HCT116 (cell line): ENCODE results near the gene KRTAP5-3. TPM values are rescaled to one million over a fixed set of nuclear protein-coding genes. Genes with fewer than 3 reads are reported as not detected.

Experiments used
- ATAC-seq: fragments of 200-7000 bp; cut with Tn5 transposase; 2 replicates; pipeline ENCODE4 v1.9.1; 2020; ENCODE audit warnings: mild to moderate bottlenecking, moderate library complexity
- BruUV-seq: library from RNA; stranded (reverse); fragments of 400-500 nt; replicated peaks from 2 replicates; lab custom pipeline; 2021; lab: Mats Ljungman, UMichigan
- CTCF ChIA-PET: fragments of 300-600 bp; sonication (Branson Sonifier 250); formaldehyde crosslinking; loops from one replicate; lab custom pipeline; 2021; ENCODE audit warnings: antibody characterized with exemption; lab: Charles Lee
- POLR2A ChIA-PET: fragments of 300-600, 350-600 bp; sonication (Branson Sonifier 250); formaldehyde crosslinking; loops from one replicate; lab custom pipeline; 2021; ENCODE audit warnings: antibody characterized with exemption; lab: Charles Lee
- RAD21 ChIA-PET, 2 experiments: fragments of 300-600 bp; sonication (Branson Sonifier 250); formaldehyde crosslinking; loops; one replicate each; lab custom pipeline; 2023; ENCODE audit warnings: low total read pairs in 2 of 2; ENCODE audit not compliant: uncharacterized antibody in 2 of 2, unreplicated experiment in 2 of 2, low non-redundant PET in 1 of 2; lab: Charles Lee
- DNase-seq: peaks from one replicate; pipeline ENCODE4 v3.0.0-alpha.2; 2010; ENCODE audit warnings: low read depth, low spot score
- H2AFZ ChIP-seq: fragments of 200-600 bp; shearing (Covaris generic), sonication (generic); 2 replicates; pipeline ENCODE4 v1.6.1; 2017; ENCODE audit warnings: low read depth, mixed run types, mixed read lengths, antibody characterized with exemption, low read length; ENCODE audit not compliant: poor library complexity, severe bottlenecking
- H3K27ac ChIP-seq: 2 replicates; pipeline ENCODE4 v1.5.1; 2012; ENCODE audit warnings: low read depth, low read length
- H3K27me3 ChIP-seq: fragments of 200-600 bp; sonication (generic); 2 replicates; pipeline ENCODE4 v1.6.1; 2016; ENCODE audit warnings: mixed run types, low read length, mixed read lengths; ENCODE audit not compliant: insufficient read depth
- H3K36me3 ChIP-seq, 2 experiments: fragments of 200-500 bp in 1 of 2; fragments of 200-600 bp in 1 of 2; sonication (Bioruptor generic) in 1 of 2; sonication (generic) in 1 of 2; 2 replicates each; pipeline versions ENCODE4 v1.5.1 to v1.6.1; 2014 to 2016; ENCODE audit warnings: low read length in 2 of 2, inconsistent platforms in 1 of 2, mixed read lengths in 1 of 2, mixed run types in 1 of 2; ENCODE audit not compliant: insufficient read depth in 2 of 2, control insufficient read depth in 1 of 2
- H3K4me1 ChIP-seq, 2 experiments: fragments of 200-600 bp in 1 of 2; sonication (generic) in 1 of 2; 2 replicates each; pipeline versions ENCODE4 v1.5.1 to v1.6.1; 2012 to 2017; ENCODE audit warnings: low read length in 2 of 2, inconsistent platforms in 1 of 2, mild to moderate bottlenecking in 1 of 2, mixed read lengths in 1 of 2, mixed run types in 1 of 2, moderate library complexity in 1 of 2; ENCODE audit not compliant: insufficient read depth in 2 of 2, control insufficient read depth in 1 of 2
- H3K4me2 ChIP-seq: fragments of 200-600 bp; sonication (generic); 2 replicates; pipeline ENCODE4 v1.6.1; 2017; ENCODE audit warnings: mixed run types, low read length, mixed read lengths
- H3K4me3 ChIP-seq, 2 experiments: fragments of 200-600 bp in 1 of 2; sonication (generic) in 1 of 2; replicated peaks in 1 of 2; 2 replicates each; pipeline ENCODE4 v1.5.1; 2011 to 2016; ENCODE audit warnings: low read length in 2 of 2, control low read depth in 1 of 2, low read depth in 1 of 2, mild to moderate bottlenecking in 1 of 2, mixed read lengths in 1 of 2, mixed run types in 1 of 2
- H3K79me2 ChIP-seq: fragments of 200-600 bp; sonication (generic); 2 replicates; pipeline ENCODE4 v1.6.1; 2017; ENCODE audit warnings: mild to moderate bottlenecking, mixed run types, low read length, moderate library complexity, mixed read lengths; ENCODE audit not compliant: insufficient read depth
- H3K9ac ChIP-seq: fragments of 200-600 bp; sonication (generic); 2 replicates; pipeline ENCODE4 v1.6.1; 2016; ENCODE audit warnings: low read length, mixed read lengths
- H3K9me2 ChIP-seq: fragments of 200-600 bp; sonication (generic), shearing (Covaris generic); 2 replicates; pipeline ENCODE4 v1.6.1; 2017; ENCODE audit warnings: mixed run types, mild to moderate bottlenecking, moderate library complexity; ENCODE audit not compliant: insufficient read depth
- H3K9me3 ChIP-seq, 2 experiments: fragments of 200-500 bp in 1 of 2; fragments of 200-600 bp in 1 of 2; sonication (Bioruptor generic) in 1 of 2; sonication (generic) in 1 of 2; 2 replicates each; pipeline ENCODE4 v1.6.1; 2014 to 2017; ENCODE audit warnings: low read length in 2 of 2, mixed read lengths in 2 of 2, inconsistent platforms in 1 of 2, low read depth in 1 of 2, mild to moderate bottlenecking in 1 of 2, mixed run types in 1 of 2, moderate library complexity in 1 of 2; ENCODE audit not compliant: control insufficient read depth in 1 of 2, insufficient read depth in 1 of 2
- H4K20me1 ChIP-seq: fragments of 200-600 bp; sonication (generic), shearing (Covaris generic); 2 replicates; pipeline ENCODE4 v1.6.1; 2017; ENCODE audit warnings: mixed run types, mild to moderate bottlenecking, moderate library complexity; ENCODE audit not compliant: insufficient read depth
- CEBPB ChIP-seq: IDR thresholded peaks from 2 replicates; pipeline ENCODE4 v1.6.1; 2012; ENCODE audit warnings: low read depth
- ELF1 ChIP-seq: IDR thresholded peaks from 2 replicates; pipeline ENCODE4 v1.6.1; 2012; ENCODE audit warnings: low read depth, borderline replicate concordance
- FOSL1 ChIP-seq: IDR thresholded peaks from 2 replicates; pipeline ENCODE4 v1.6.1; 2012; ENCODE audit warnings: low read depth
- POLR2A ChIP-seq: IDR thresholded peaks from 2 replicates; pipeline ENCODE4 v1.7.0; 2011; ENCODE audit warnings: borderline replicate concordance; ENCODE audit not compliant: insufficient read depth, insufficient read length; ENCODE audit errors: extremely low read depth
- POLR2AphosphoS5 ChIP-seq: IDR thresholded peaks from 2 replicates; pipeline ENCODE4 v1.6.1; 2011; ENCODE audit warnings: mild to moderate bottlenecking, low read depth, low read length, moderate library complexity
- REST ChIP-seq: IDR thresholded peaks from 2 replicates; pipeline ENCODE4 v1.6.1; 2012; ENCODE audit warnings: low read depth
- SIN3A ChIP-seq: IDR thresholded peaks from 2 replicates; pipeline ENCODE4 v1.6.1; 2012; ENCODE audit warnings: low read depth
- TCF7L2 ChIP-seq: IDR thresholded peaks from 2 replicates; pipeline ENCODE4 v1.7.0; 2011; ENCODE audit warnings: borderline replicate concordance, inconsistent platforms; ENCODE audit not compliant: insufficient read depth, insufficient read length; ENCODE audit errors: extremely low read depth
- YY1 ChIP-seq: IDR thresholded peaks from 2 replicates; pipeline ENCODE4 v1.6.1; 2011; ENCODE audit warnings: low read length, low read depth, moderate library complexity, mild to moderate bottlenecking; ENCODE audit not compliant: insufficient replicate concordance; ENCODE audit errors: extremely low read depth
- ZFX ChIP-seq: fragments of 450-650 bp; IDR thresholded peaks from 2 replicates; pipeline ENCODE4 v1.6.1; 2017
- intact Hi-C: fragments of 100-400 bp; cut with micrococcal nuclease; formaldehyde crosslinking; loops from 2 replicates; pipeline ENCODE4 v1.10.0; 2022
- total RNA-seq: library from RNA; stranded (reverse); gene quantifications from one replicate; pipeline ENCODE4 v1.2.1, GENCODE V29; 2021; ENCODE audit not compliant: unreplicated experiment

KRTAP5-3 gene
- total RNA-seq, 1 experiment from 2014 or later = not detected

- TF ChIP-seq FOSL1 = no peak
- no peak for TF ChIP-seq REST
- TF ChIP-seq POLR2A = no peak
- TF ChIP-seq YY1 = no peak
- no peak for TF ChIP-seq ELF1
- TF ChIP-seq CEBPB = no peak
- TF ChIP-seq, all 23 proteins: peak for 0
These were observed 34.3 kb upstream of the KRTAP5-3 start (continued) for GRCh38 chr11:1642288-1643145.

DNA sequence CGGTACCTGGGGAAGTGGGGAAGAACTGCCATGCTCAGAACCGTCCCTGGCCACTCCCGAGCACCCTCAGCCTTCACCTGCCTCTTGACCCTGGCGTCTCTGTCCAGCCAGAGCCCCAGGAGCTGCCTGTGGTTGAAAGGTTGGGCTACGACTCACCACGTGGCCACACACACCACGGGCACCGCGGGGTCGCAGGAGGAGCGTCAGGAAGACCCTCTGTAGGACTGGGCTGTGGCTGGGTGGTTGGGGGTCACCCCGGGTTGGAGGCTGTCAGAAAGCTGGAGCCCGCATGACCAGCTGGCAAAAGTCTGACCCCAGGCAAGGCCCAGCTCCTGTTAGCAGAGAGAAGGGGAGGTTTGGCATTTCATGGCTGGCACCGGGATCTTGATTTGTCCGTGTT, 32.8 kb upstream of the KRTAP5-3 start:
- no TSS peak for BruUV-seq
- RAD21 ChIA-PET = no interaction called here
- Histone ChIP-seq H3K27ac (no peak overlapping the region; the same call in 1 of the 2 replicates), H3K9ac (no peak overlapping the region), H3K9me2 (no peaks in the 10 kb centered on the region), H3K4me3 (no peak overlapping the region), H3K4me1 (peaks cover 0 to 9% of the 10 kb centered on the region in 2 experiments; a peak in 1 of 4 replicates), H3K36me3 (no peaks in the 10 kb centered on the region), H2AFZ (no peak overlapping the region), H3K27me3 (no peaks in the 10 kb centered on the region), H4K20me1 (no peaks in the 10 kb centered on the region), H3K4me2 (no peak overlapping the region), H3K79me2 (no peaks in the 10 kb centered on the region), H3K9me3 (no peaks in the 10 kb centered on the region)
- ATAC-seq (no peak), DNase-seq (no peak)
- CTCF ChIA-PET = interaction anchor here (1.7 to 4.8 kb wide), 3 partner anchors 10 to 511 kb away, joined by 5 to 31 read pairs (median 10); no protein-coding TSS in a partner anchor
- POLR2A ChIA-PET = interaction anchor here (1.2 kb wide), 1 partner anchor 95 kb away, joined by 3 read pairs; no protein-coding TSS in a partner anchor
- intact Hi-C loops = loop anchor here (2.0 kb wide), 1 partner anchor 18 kb away; the partner anchor contains the start of gene KRTAP5-4
- TF ChIP-seq CEBPB (no peak), POLR2AphosphoS5 (no peak), SIN3A (no peak), TCF7L2 (no peak), ZFX (no peak)
